ENCODE measurements around the gene ERC2. TPM values are rescaled to one million over a fixed set of nuclear protein-coding genes. Genes with fewer than 3 reads are reported as not detected.
"Not testable (repeated sequence)": the region's sequence is repeated elsewhere in the genome, so short reads cannot be mapped to it uniquely, and the experiment has no call there.

The ERC2 gene
- total RNA-seq, 1 donor from 2014 or later, result 0.76 TPM

DNA sequence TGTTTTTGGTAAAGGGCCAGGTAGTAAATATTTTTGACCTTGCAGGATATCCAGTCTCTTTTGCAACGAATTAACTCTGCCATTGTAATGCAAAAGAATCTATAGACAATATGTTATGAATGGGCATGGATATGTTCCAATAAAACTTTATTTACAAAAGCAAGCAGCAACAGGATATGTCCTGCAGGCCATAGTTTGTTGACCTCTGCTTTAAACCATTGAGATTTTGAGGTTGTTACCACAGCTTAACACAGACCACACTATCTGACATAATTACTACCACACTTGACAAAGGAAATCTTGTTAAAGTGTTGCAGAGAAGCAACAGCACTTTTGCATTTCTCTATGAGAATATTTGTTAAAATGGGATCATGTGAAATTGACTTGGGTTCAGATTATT, 349.3 kb downstream of the ERC2 start:
- ATAC-seq (no peak), DNase-seq (ENCODE audit: missing footprints) (no peak)
- intact Hi-C loops (cut with DNase I), result no loop called here

DNA sequence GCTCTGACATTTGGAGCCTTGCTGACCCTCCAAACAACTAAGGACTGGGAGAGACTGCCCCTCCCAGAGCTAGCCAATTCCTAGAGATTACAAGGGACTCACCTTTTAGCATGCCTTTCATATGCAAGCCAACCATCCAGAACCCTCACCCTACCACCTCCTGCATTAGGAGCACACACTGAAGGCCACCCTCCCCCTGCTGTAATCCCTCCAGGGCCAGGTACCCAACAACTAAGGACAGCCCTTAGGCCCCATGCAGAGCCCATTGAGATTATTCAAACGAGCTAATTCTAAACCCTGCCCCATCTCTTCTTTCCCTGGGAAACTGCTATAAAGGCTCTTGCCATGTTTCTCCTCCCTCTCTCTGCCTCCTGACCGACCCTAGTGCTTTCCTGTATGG, 352.6 kb downstream of the ERC2 start:
- ATAC-seq, result no peak
- intact Hi-C loops (cut with DNase I), result no loop called here
- no peak for DNase-seq (ENCODE audit: missing footprints)

DNA sequence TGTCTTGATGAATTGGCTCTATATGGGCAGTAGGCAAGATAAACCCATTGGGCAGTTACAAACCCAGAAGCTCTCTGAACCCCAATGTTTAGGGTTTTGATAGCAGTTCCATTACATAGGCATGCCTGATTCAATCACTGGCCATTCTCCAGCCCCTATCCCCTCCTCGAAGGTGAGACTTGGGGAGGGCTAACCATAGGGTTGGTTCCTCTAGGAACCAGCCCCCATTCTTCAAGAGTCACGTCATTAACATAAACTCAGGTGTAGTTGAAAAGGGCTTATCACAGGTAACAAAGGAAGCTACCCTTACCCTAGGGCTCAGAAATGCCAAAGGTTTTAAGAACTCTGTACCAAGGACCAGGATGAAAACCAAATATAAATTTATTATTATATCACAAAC, 353.1 kb downstream of the ERC2 start:
- DNase-seq (ENCODE audit: missing footprints), result no peak
- no peak for ATAC-seq
- intact Hi-C loops (cut with DNase I), result no loop called here

DNA sequence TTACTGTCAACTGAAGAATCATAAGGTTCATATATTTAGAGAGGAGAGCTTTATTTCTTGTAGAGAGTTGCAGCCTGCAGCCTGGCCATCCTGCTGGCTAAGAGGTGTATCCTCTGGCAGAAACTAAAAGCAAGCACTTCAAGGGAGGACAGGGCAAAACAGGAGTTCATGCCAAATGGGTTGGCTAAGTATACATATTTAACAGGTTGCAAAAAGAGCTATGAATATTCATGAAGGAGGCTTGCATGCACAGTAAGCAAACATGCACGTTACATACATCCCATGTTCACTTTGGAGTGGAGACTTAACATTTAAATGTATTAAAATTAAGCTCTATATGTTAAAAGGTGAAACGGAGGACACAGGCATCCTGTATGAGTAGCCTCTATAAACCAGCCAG, 354.4 kb downstream of the ERC2 start:
- no peak for ATAC-seq
- intact Hi-C loops (cut with DNase I), result no loop called here
- no peak for DNase-seq (ENCODE audit: missing footprints)

DNA sequence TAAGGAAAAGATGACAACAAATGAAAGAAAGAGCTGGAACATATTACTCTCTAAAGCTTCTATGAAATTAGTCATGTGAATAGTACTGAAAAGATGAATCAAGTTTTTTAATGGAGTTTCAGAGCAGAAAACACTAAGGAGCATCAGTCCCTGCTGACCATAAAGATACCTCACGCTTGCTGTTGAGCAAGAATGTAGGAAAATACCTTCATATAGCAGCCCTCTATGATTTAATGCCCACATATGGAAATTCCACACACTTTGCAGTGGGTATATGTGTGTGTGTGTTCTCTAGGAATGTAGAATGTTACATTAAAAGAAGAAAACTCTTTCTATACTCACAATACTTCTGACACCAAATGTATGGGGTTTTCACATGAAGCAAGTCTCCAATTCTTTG, 355.0 kb downstream of the ERC2 start:
- ATAC-seq (no peak), DNase-seq (ENCODE audit: missing footprints) (no peak)
- intact Hi-C loops (cut with DNase I), result no loop called here

DNA sequence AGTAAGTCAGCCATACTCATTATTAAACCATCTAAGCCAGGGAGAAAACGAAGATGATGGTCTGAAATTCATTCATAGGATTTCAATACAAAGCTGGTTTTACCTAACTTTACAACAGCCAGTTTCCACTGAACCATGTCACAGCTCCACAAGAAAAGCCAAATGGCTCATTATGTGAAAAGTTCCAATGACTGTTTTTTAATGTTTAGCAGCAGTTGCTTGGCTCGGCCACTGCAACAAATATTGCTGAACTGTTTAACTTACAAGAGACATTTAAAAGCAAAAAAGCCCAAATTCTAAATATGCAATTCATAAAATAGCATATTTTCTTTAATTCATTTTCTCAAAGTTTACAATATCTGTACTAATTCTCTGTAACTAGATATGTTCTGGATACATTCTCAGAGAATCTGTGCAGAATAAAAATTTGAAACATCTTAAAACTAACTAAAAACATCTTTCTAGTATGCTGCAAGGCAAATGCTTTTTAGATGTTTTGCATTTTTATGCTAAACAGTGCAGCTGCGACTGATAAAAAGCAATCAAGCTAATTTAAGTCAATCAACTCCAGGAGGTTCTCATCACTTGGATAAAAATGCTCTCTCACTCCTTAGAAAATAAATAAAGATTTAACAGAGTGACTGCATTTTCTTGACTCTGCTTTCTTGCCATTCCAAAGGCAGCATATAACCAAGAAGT, 356.5 kb downstream of the ERC2 start:
- DNase-seq (ENCODE audit: missing footprints), result no peak
- intact Hi-C loops (cut with DNase I), result no loop called here
- no peak for ATAC-seq

DNA sequence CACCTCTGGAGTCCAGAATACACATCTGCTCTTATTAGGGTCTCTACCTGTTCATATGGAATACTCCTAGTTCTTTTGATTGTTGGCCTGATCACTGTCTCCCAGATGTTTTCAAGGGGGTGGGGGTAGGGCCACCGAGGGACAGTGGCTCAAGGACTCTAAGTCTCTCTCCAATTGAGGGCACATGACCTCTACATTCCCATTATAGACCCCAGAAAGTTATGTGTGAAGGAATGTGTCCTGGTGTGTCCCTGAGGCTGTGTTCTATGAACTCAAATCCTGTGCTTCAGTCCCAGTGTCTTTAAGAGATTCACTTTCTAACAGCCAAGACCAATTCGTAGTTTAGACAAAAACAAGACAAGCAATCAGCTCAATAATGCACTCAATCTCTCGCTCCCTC, 357.4 kb downstream of the ERC2 start:
- DNase-seq (ENCODE audit: missing footprints), result no peak
- no peak for ATAC-seq
- intact Hi-C loops (cut with DNase I), result no loop called here

GRCh38 chr3:56107157-56107556, 361.1 kb downstream of the ERC2 start:
- intact Hi-C loops (cut with DNase I), result no loop called here

GRCh38 chr3:56102032-56102431, 366.2 kb downstream of the ERC2 start:
- intact Hi-C loops (cut with DNase I), result no loop called here
- ATAC-seq (no peak), DNase-seq (ENCODE audit: missing footprints) (no peak)

More at GRCh38 chr3:56107157-56107556, 361.1 kb downstream of the ERC2 start:
- DNase-seq (ENCODE audit: missing footprints) (no peak), ATAC-seq (no peak)

DNA sequence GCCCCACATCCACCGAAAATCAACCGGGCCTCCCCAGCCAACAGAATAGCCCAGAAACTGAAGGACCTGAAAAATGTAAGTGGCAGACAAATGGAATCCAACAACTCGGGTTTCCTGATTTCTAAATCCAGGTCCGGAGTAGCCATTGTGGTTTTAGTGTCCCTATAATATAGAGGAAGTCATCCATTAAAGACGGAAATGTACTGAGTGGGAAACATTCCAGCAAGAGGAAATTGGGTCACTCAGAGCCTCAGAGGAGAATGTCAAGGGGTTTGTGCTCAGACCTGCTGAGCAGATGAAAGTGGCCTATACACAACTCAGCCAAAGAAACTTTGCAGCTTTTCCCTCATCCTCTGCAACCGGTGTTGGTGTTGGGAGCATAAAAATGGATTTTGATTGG, 366.7 kb downstream of the ERC2 start:
- DNase-seq (ENCODE audit: missing footprints) (no peak), ATAC-seq (no peak)
- intact Hi-C loops (cut with DNase I), result no loop called here

DNA sequence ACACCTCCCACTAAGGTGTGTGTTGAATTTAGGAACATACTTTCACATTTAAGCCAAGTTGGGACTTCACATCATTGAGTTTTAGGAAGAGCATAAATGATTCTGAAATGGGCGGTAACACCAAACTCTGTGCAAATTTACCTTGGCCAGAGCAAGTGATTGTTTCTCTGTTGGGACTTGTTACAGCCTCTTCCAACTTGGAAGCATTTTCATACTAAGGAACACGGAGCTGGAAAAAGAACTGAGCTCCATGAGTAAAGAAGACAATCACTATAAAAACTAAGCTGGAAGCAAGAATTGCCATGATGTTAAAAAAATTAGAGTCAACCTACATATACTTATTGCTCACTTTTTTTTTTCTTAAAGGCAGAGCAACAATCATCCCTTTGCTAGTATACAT, 371.3 kb downstream of the ERC2 start:
- intact Hi-C loops (cut with DNase I), result no loop called here
- DNase-seq (ENCODE audit: missing footprints), result no peak
- ATAC-seq, result no peak

DNA sequence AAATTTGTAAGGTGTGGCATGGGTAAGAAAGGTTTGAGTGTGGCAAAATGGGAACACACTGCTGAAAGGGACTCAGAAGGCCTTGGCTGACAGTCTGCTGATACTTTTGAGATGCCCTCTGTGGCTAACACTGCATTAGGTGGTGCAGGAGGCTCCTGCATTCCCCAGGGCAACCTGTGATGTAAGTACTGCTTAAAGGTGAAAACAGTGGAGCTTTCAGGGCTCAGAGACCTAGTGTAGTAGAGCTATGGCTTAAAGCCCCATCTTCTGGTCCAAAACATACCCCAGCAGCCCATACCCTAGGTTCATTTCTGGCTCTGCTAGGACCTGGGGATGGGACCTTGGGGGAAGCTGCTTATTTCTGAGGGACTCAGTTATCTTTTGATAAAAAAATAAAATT, 374.1 kb downstream of the ERC2 start:
- ATAC-seq, result no peak

GRCh38 chr3:56089739-56090138, 378.5 kb downstream of the ERC2 start:
- DNase-seq (ENCODE audit: missing footprints) (no peak), ATAC-seq (no peak)
- intact Hi-C loops (cut with DNase I), result no loop called here

More for the DNA sequence above, 374.1 kb downstream of the ERC2 start:
- DNase-seq (ENCODE audit: missing footprints), result no peak
- intact Hi-C loops (cut with DNase I), result no loop called here

DNA sequence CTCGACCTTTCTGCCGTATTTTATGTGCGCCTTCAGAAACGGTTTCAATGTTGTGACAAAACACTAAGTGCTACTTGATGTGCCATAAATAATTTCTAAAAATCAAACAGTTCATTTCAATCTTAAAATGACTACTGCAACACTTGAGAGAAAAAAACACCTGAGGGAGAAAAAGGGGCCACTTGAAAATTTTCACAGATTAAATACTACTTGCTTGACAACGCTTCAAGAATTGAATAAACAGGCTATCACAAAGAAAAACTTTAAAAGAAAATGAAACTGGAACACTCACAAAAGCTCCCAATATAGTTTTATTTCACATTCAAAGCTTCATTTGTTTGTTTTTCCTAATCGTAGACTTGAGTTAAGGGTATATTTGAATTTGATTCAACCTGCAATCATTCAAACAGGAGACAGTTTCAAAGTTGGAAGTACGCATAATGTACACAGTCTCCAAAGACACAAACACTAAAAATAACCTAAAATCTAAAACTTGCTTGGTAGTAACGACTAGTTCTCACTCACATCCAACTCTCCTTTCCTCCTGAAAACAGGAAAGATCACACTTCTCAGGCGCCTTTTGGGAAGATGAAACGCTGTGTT, 380.7 kb downstream of the ERC2 start:
- ATAC-seq, result no peak
- DNase-seq (ENCODE audit: missing footprints), result no peak
- intact Hi-C loops (cut with DNase I), result no loop called here

- no peak for ATAC-seq
- no peak for DNase-seq (ENCODE audit: missing footprints)
- intact Hi-C loops (cut with DNase I), result no loop called here
These were observed 381.9 kb downstream of the ERC2 start for GRCh38 chr3:56086355-56086754.

DNA sequence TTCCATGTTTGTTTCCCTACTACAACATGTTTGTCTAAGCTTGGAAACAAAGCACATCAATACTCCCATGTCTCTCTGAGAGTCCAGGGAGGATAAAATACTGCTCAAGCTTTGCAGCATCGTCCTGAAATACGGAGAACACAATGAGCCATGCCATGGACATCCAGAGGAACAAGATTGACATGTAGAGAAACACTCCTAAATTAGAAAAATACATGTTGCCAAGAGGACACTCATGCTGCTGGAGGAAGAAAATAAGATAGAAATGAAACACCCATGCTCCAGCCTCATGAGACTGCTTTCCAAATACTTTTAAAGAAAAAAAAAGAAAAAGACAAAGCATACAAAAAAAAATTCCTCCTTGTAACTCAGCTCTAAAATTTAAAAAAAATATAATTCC, 387.0 kb downstream of the ERC2 start:
- ATAC-seq, result no peak
- intact Hi-C loops (cut with DNase I), result no loop called here
- DNase-seq (ENCODE audit: missing footprints), result no peak

- intact Hi-C loops (cut with DNase I), result no loop called here
- ATAC-seq (no peak), DNase-seq (ENCODE audit: missing footprints) (no peak)
These were observed 391.5 kb downstream of the ERC2 start for GRCh38 chr3:56076746-56077145.

- ATAC-seq (peak; percentile 39), DNase-seq (ENCODE audit: missing footprints) (no peak)
- intact Hi-C loops (cut with DNase I), result no loop called here
These were observed 393.2 kb downstream of the ERC2 start for GRCh38 chr3:56075089-56075488.

- no peak for ATAC-seq
- no peak for DNase-seq (ENCODE audit: missing footprints)
- intact Hi-C loops (cut with DNase I), result no loop called here
These were observed 398.5 kb downstream of the ERC2 start for GRCh38 chr3:56069766-56070165.

DNA sequence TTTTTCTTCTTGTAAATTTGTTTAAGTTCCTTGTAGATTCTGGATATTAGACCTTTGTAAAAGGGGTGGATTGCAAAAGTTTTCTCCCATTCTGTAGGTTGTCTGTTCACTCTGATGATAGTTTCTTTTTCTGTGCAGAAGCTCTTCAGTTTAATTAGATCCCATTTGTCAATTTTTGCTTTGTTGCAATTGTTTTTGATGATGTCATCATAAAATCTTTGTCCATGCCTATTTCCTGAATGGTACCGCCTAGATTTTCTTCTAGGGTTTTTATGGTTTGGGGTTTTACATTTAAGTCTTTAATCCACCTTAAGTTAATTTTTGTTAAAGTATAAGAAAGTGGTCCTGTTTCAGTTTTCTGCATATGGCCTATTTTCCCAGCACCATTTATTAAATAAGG, 401.9 kb downstream of the ERC2 start:
- DNase-seq (ENCODE audit: missing footprints); ATAC-seq; intact Hi-C loops (cut with DNase I): not testable (repeated sequence)

- intact Hi-C loops (cut with DNase I), result no loop called here
- DNase-seq (ENCODE audit: missing footprints) (no peak), ATAC-seq (no peak)
These were observed 403.6 kb downstream of the ERC2 start for GRCh38 chr3:56064684-56065083.

All from Right ventricle myocardium inferior (tissue), 1 donor.